Limb (tissue), 2 donors: ENCODE data around the gene GPC6.
A peak's percentile ranks its signal among the peaks of the same experiment; 100 is the strongest.

ENCODE experiments used
- DNase-seq, 2 donors: peaks; one replicate each; pipeline ENCODE4 v3.0.0-alpha.2; 2016; ENCODE audit errors: extremely low spot score in 2 of 2

GPC6 gene

GRCh38 chr13:93819331-93819890 lies 592.8 kb downstream of the GPC6 start:
- no peak for DNase-seq

GRCh38 chr13:93824286-93824685 lies 597.7 kb downstream of the GPC6 start:
- no peak for DNase-seq

GRCh38 chr13:93834051-93834450 lies 607.4 kb downstream of the GPC6 start:
- DNase-seq, result no peak

GRCh38 chr13:93843082-93843481 lies 616.5 kb downstream of the GPC6 start:
- DNase-seq, result no peak

GRCh38 chr13:93847162-93847561 lies 620.6 kb downstream of the GPC6 start:
- DNase-seq, result no peak

- no peak for DNase-seq
Measured at GRCh38 chr13:93848247-93848646, 621.6 kb downstream of the GPC6 start.

GRCh38 chr13:93851236-93851635 lies 624.6 kb downstream of the GPC6 start:
- peak in 1 of 2 donors; percentile 19 for DNase-seq

GRCh38 chr13:93853912-93854311 lies 627.3 kb downstream of the GPC6 start:
- DNase-seq, result no peak

GRCh38 chr13:93857126-93857525 lies 630.5 kb downstream of the GPC6 start:
- DNase-seq, result no peak

- DNase-seq, result no peak
Measured at GRCh38 chr13:93859716-93860115, 633.1 kb downstream of the GPC6 start.

GRCh38 chr13:93861818-93862217 lies 635.2 kb downstream of the GPC6 start:
- DNase-seq, result no peak

GRCh38 chr13:93862259-93862658 lies 635.7 kb downstream of the GPC6 start:
- no peak for DNase-seq

GRCh38 chr13:93865235-93865634 lies 638.6 kb downstream of the GPC6 start:
- DNase-seq, result no peak

- no peak for DNase-seq
Measured at GRCh38 chr13:93867481-93867880, 640.9 kb downstream of the GPC6 start.

- no peak for DNase-seq
Measured at GRCh38 chr13:93872376-93872775, 645.8 kb downstream of the GPC6 start.

- no peak for DNase-seq
Measured at GRCh38 chr13:93872786-93873347, 646.3 kb downstream of the GPC6 start.

- no peak for DNase-seq
Measured at GRCh38 chr13:93875547-93875946, 648.9 kb downstream of the GPC6 start.

GRCh38 chr13:93876236-93876635 lies 649.6 kb downstream of the GPC6 start:
- no peak for DNase-seq

- DNase-seq, result no peak
Measured at GRCh38 chr13:93878675-93879074, 652.1 kb downstream of the GPC6 start.

GRCh38 chr13:93881411-93881810 lies 654.8 kb downstream of the GPC6 start:
- no peak for DNase-seq

- no peak for DNase-seq
Measured at GRCh38 chr13:93882086-93882651, 655.6 kb downstream of the GPC6 start.

GRCh38 chr13:93889430-93889951 lies 662.9 kb downstream of the GPC6 start:
- DNase-seq, result no peak

GRCh38 chr13:93899981-93900380 lies 673.4 kb downstream of the GPC6 start:
- no peak for DNase-seq
